ENCODE results near the gene GRM8. TPM values are rescaled to one million over a fixed set of nuclear protein-coding genes. Genes with fewer than 3 reads are reported as not detected.

GRM8 gene
- total RNA-seq, 1 experiment from 2014 or later = 0.80 TPM

GRCh38 chr7:126569402-126569801, 683.3 kb downstream of the GRM8 start:
- Histone ChIP-seq H3K27me3 (replicated peaks; ENCODE audit: insufficient read depth, low read depth, low read length, poor library complexity) (no peaks in the 10 kb centered on the region), H3K4me1 (ENCODE audit: insufficient read depth, low read length, poor library complexity, severe bottlenecking) (peaks cover 36% of the 10 kb centered on the region), H3K9me3 (ENCODE audit: low read depth, low read length, poor library complexity, severe bottlenecking) (no peaks in the 10 kb centered on the region), H3K4me3 (ENCODE audit: low read depth, low read length, poor library complexity, severe bottlenecking) (no peak overlapping the region), H3K27ac (ENCODE audit: low read depth, low read length, poor library complexity, severe bottlenecking) (no peak overlapping the region), H3K36me3 (ENCODE audit: insufficient read depth, low read length, poor library complexity, severe bottlenecking) (no peaks in the 10 kb centered on the region)
- no peak for TF ChIP-seq CTCF (conservative IDR thresholded peaks at IDR 0.05; ENCODE audit: low read depth, low read length)
- TF ChIP-seq EZH2 (IDR thresholded peaks at IDR 0.05; ENCODE audit: borderline replicate concordance, low read depth, low read length, poor library complexity, severe bottlenecking) = no peak
- no TSS peak for BruUV-seq (replicated peaks)
- peak; percentile 21 for DNase-seq (ENCODE audit: low spot score)
- ChIA-PET CTCF (no interaction called here), POLR2A (ENCODE audit: low non-redundant PET) (no interaction called here)
- intact Hi-C loops (cut with micrococcal nuclease; ENCODE audit: unreplicated experiment) = no loop called here

- DNase-seq (ENCODE audit: low spot score) = no peak
- Histone ChIP-seq H3K4me3 (ENCODE audit: low read depth, low read length, poor library complexity, severe bottlenecking) (no peak overlapping the region), H3K4me1 (ENCODE audit: insufficient read depth, low read length, poor library complexity, severe bottlenecking) (peaks cover 7% of the 10 kb centered on the region), H3K27me3 (replicated peaks; ENCODE audit: insufficient read depth, low read depth, low read length, poor library complexity) (no peaks in the 10 kb centered on the region), H3K9me3 (ENCODE audit: low read depth, low read length, poor library complexity, severe bottlenecking) (no peaks in the 10 kb centered on the region), H3K36me3 (ENCODE audit: insufficient read depth, low read length, poor library complexity, severe bottlenecking) (no peaks in the 10 kb centered on the region), H3K27ac (ENCODE audit: low read depth, low read length, poor library complexity, severe bottlenecking) (no peak overlapping the region)
- no peak for TF ChIP-seq EZH2 (IDR thresholded peaks at IDR 0.05; ENCODE audit: borderline replicate concordance, low read depth, low read length, poor library complexity, severe bottlenecking)
- no peak for TF ChIP-seq CTCF (conservative IDR thresholded peaks at IDR 0.05; ENCODE audit: low read depth, low read length)
- BruUV-seq (replicated peaks) = no TSS peak
- ChIA-PET POLR2A (ENCODE audit: low non-redundant PET) (no interaction called here), CTCF (no interaction called here)
- intact Hi-C loops (cut with micrococcal nuclease; ENCODE audit: unreplicated experiment) = no loop called here
Observed at GRCh38 chr7:126557271-126557670, 695.5 kb downstream of the GRM8 start.

- no peak overlapping the region for H3K4me3 ChIP-seq (ENCODE audit: low read depth, low read length, poor library complexity, severe bottlenecking)
- no peak for DNase-seq (ENCODE audit: low spot score)
- no peaks in the 10 kb centered on the region for H3K27me3 ChIP-seq (replicated peaks; ENCODE audit: insufficient read depth, low read depth, low read length, poor library complexity)
- no peak overlapping the region for H3K27ac ChIP-seq (ENCODE audit: low read depth, low read length, poor library complexity, severe bottlenecking)
- no peaks in the 10 kb centered on the region for H3K9me3 ChIP-seq (ENCODE audit: low read depth, low read length, poor library complexity, severe bottlenecking)
- BruUV-seq (replicated peaks) = no TSS peak
- intact Hi-C loops (cut with micrococcal nuclease; ENCODE audit: unreplicated experiment) = no loop called here
- H3K36me3 ChIP-seq (ENCODE audit: insufficient read depth, low read length, poor library complexity, severe bottlenecking) = no peaks in the 10 kb centered on the region
- ChIA-PET CTCF (no interaction called here), POLR2A (ENCODE audit: low non-redundant PET) (no interaction called here)
- H3K4me1 ChIP-seq (ENCODE audit: insufficient read depth, low read length, poor library complexity, severe bottlenecking) = no peaks in the 10 kb centered on the region
- TF ChIP-seq EZH2 (IDR thresholded peaks at IDR 0.05; ENCODE audit: borderline replicate concordance, low read depth, low read length, poor library complexity, severe bottlenecking) (no peak), CTCF (conservative IDR thresholded peaks at IDR 0.05; ENCODE audit: low read depth, low read length) (no peak)
Observed at GRCh38 chr7:126541406-126541805, 711.3 kb downstream of the GRM8 start.
